IMR-90 (cell line): ENCODE data around the gene PIH1D1. TPM values are rescaled to one million over a fixed set of nuclear protein-coding genes. Genes with fewer than 3 reads are reported as not detected.

Experiments used
- ATAC-seq: fragments of 200-7000 bp; cut with Tn5 transposase; 2 replicates; pipeline ENCODE4 v1.9.1; 2020; ENCODE audit warnings: low read depth, mild to moderate bottlenecking, moderate library complexity
- BruUV-seq: library from RNA; stranded (reverse); fragments of 400-500 nt; replicated peaks from 2 replicates; lab custom pipeline; 2021; lab: Mats Ljungman, UMichigan
- CTCF ChIA-PET: fragments of 300-600 bp; formaldehyde crosslinking; extraction: SDS; loops from one replicate; lab custom pipeline; 2021; ENCODE audit warnings: antibody characterized with exemption; lab: Yijun Ruan, JAX
- POLR2A ChIA-PET: fragments of 300-600 bp; sonication (Branson Sonifier 250); formaldehyde crosslinking; loops from one replicate; lab custom pipeline; 2022; ENCODE audit warnings: antibody characterized with exemption; ENCODE audit not compliant: unreplicated experiment; lab: Charles Lee
- DNase-seq: peaks from one replicate; pipeline ENCODE4 v3.0.0; 2013
- H2AFZ ChIP-seq: replicated peaks from 2 replicates; pipeline ENCODE3; 2013; ENCODE audit warnings: low read length, mild to moderate bottlenecking; ENCODE audit not compliant: poor library complexity
- H2AK5ac ChIP-seq: 2 replicates; pipeline ENCODE4 v1.6.1; 2013; ENCODE audit warnings: low read depth, low read length, inconsistent platforms
- H2AK9ac ChIP-seq: replicated peaks from 2 replicates; pipeline ENCODE3; 2013; ENCODE audit warnings: mild to moderate bottlenecking, low read depth, low read length, moderate library complexity; ENCODE audit not compliant: poor library complexity
- H2BK120ac ChIP-seq: 2 replicates; pipeline ENCODE4 v1.6.1; 2013; ENCODE audit warnings: low read depth, low read length, inconsistent platforms
- H2BK15ac ChIP-seq: 3 replicates; pipeline ENCODE4 v1.6.1; 2013; ENCODE audit warnings: low read depth, low read length, inconsistent platforms
- H2BK20ac ChIP-seq: 2 replicates; pipeline ENCODE4 v1.6.1; 2013; ENCODE audit warnings: low read depth, mild to moderate bottlenecking, inconsistent platforms, low read length, moderate library complexity
- H2BK5ac ChIP-seq: 2 replicates; pipeline ENCODE4 v1.6.1; 2013; ENCODE audit warnings: mild to moderate bottlenecking, low read depth, low read length, inconsistent platforms; ENCODE audit not compliant: poor library complexity, severe bottlenecking
- H3K14ac ChIP-seq: replicated peaks from 2 replicates; pipeline ENCODE4 v1.6.1; 2013; ENCODE audit warnings: low read depth, low read length, inconsistent platforms
- H3K18ac ChIP-seq: 2 replicates; pipeline ENCODE4 v1.6.1; 2013; ENCODE audit warnings: low read depth, low read length, control low read depth
- H3K23ac ChIP-seq: 2 replicates; pipeline ENCODE4 v1.6.1; 2013; ENCODE audit warnings: low read depth, low read length, inconsistent platforms
- H3K27ac ChIP-seq: 2 replicates; pipeline ENCODE4 v1.5.1; 2013; ENCODE audit warnings: mild to moderate bottlenecking, control low read depth, low read length; ENCODE audit not compliant: insufficient read depth
- H3K27me3 ChIP-seq: 2 replicates; pipeline ENCODE4 v1.6.1; 2013; ENCODE audit warnings: low read length; ENCODE audit not compliant: control insufficient read depth, insufficient read depth
- H3K36me3 ChIP-seq: 2 replicates; pipeline ENCODE4 v1.6.1; 2013; ENCODE audit warnings: low read length, mixed read lengths; ENCODE audit not compliant: control insufficient read depth, insufficient read depth
- H3K4ac ChIP-seq: 2 replicates; pipeline ENCODE4 v1.6.1; 2013; ENCODE audit warnings: low read depth, low read length, inconsistent platforms
- H3K4me1 ChIP-seq: 2 replicates; pipeline ENCODE4 v1.6.1; 2013; ENCODE audit warnings: low read length, mixed read lengths; ENCODE audit not compliant: control insufficient read depth, insufficient read depth
- H3K4me2 ChIP-seq: 2 replicates; pipeline ENCODE4 v1.6.1; 2013; ENCODE audit warnings: low read depth, mild to moderate bottlenecking, control low read depth, low read length, moderate library complexity
- H3K4me3 ChIP-seq: 2 replicates; pipeline ENCODE4 v1.5.1; 2013; ENCODE audit warnings: low read depth, mild to moderate bottlenecking, control low read depth, low read length, moderate library complexity; ENCODE audit not compliant: insufficient read depth
- H3K56ac ChIP-seq: 2 replicates; pipeline ENCODE4 v1.6.1; 2013; ENCODE audit warnings: low read length, inconsistent platforms; ENCODE audit not compliant: insufficient read depth; ENCODE audit errors: extremely low read depth
- H3K79me1 ChIP-seq, 2 experiments: 2 replicates each; pipeline ENCODE4 v1.6.1; 2013; ENCODE audit warnings: low read length in 2 of 2, inconsistent platforms in 1 of 2, low read depth in 1 of 2
- H3K9ac ChIP-seq: 2 replicates; pipeline ENCODE4 v1.6.1; 2013; ENCODE audit warnings: low read depth, low read length, control low read depth
- H3K9me1 ChIP-seq: 2 replicates; pipeline ENCODE4 v1.6.1; 2013; ENCODE audit warnings: low read length, inconsistent platforms; ENCODE audit not compliant: insufficient read depth
- H3K9me3 ChIP-seq: 2 replicates; pipeline ENCODE4 v1.6.1; 2013; ENCODE audit warnings: low read length; ENCODE audit not compliant: control insufficient read depth, insufficient read depth
- H4K20me1 ChIP-seq: 2 replicates; pipeline ENCODE4 v1.6.1; 2013; ENCODE audit warnings: low read length, inconsistent platforms; ENCODE audit not compliant: insufficient read depth
- H4K5ac ChIP-seq: 2 replicates; pipeline ENCODE4 v1.6.1; 2013; ENCODE audit warnings: mild to moderate bottlenecking, low read depth, low read length, control low read depth
- H4K8ac ChIP-seq, 2 experiments: 2 replicates each; pipeline ENCODE4 v1.6.1; 2013; ENCODE audit warnings: low read depth in 2 of 2, low read length in 2 of 2, control low read depth in 1 of 2, inconsistent platforms in 1 of 2
- H4K91ac ChIP-seq: 2 replicates; pipeline ENCODE4 v1.6.1; 2013; ENCODE audit warnings: low read depth, low read length, inconsistent platforms; ENCODE audit not compliant: insufficient read depth
- BHLHE40 ChIP-seq: fragments of 150-350 bp; IDR thresholded peaks from 2 replicates; pipeline ENCODE4 v1.6.1; 2016; ENCODE audit warnings: mild to moderate bottlenecking, low read depth, low read length
- CEBPB ChIP-seq: IDR thresholded peaks from 2 replicates; pipeline ENCODE4 v1.6.1; 2012; ENCODE audit warnings: low read depth, low read length, improper control_type of control experiment
- CTCF ChIP-seq: conservative IDR thresholded peaks from 2 replicates; pipeline ENCODE4 v1.5.1; 2012; ENCODE audit warnings: mild to moderate bottlenecking, low read depth, low read length, improper control_type of control experiment
- ELK1 ChIP-seq: fragments of 150-350 bp; IDR thresholded peaks from 2 replicates; pipeline ENCODE4 v1.6.1; 2016; ENCODE audit warnings: low read depth, mild to moderate bottlenecking, low read length, moderate library complexity, borderline replicate concordance
- MAZ ChIP-seq: IDR thresholded peaks from 2 replicates; pipeline ENCODE4 v1.6.1; 2012; ENCODE audit warnings: low read depth, mild to moderate bottlenecking, low read length, improper control_type of control experiment, moderate library complexity, borderline replicate concordance
- MXI1 ChIP-seq: IDR thresholded peaks from 2 replicates; pipeline ENCODE4 v1.6.1; 2012; ENCODE audit warnings: low read depth, mild to moderate bottlenecking, low read length, moderate library complexity, borderline replicate concordance
- POLR2A ChIP-seq: IDR thresholded peaks from 2 replicates; pipeline ENCODE4 v1.6.1; 2012; ENCODE audit warnings: mild to moderate bottlenecking, low read depth, low read length
- RAD21 ChIP-seq: IDR thresholded peaks from 2 replicates; pipeline ENCODE4 v1.6.1; 2012; ENCODE audit warnings: low read length, improper control_type of control experiment
- SMC3 ChIP-seq: fragments of 150-350 bp; IDR thresholded peaks from 2 replicates; pipeline ENCODE4 v1.6.1; 2016; ENCODE audit warnings: low read depth, mild to moderate bottlenecking, antibody characterized with exemption, low read length, moderate library complexity
- USF2 ChIP-seq: fragments of 150-350 bp; IDR thresholded peaks from 2 replicates; pipeline ENCODE4 v1.6.1; 2017; ENCODE audit warnings: mild to moderate bottlenecking, antibody characterized with exemption, low read length, low read depth
- WGBS, 2 experiments: methylation state at CpG; one replicate each; pipeline versions ENCODE4 v1.1.5 to v1.1.7; 2013; ENCODE audit warnings: missing lambda C conversion rate in 2 of 2; ENCODE audit not compliant: insufficient read length in 1 of 2; ENCODE audit errors: extremely low coverage in 2 of 2; 5-methylcytosine and 5-hydroxymethylcytosine counted together
- dilution Hi-C: fragments of 300-500 bp; cut with HindIII; formaldehyde crosslinking; loops from one replicate; pipeline ENCODE4 v1.14.3; 2018; ENCODE audit warnings: low sequenced_read_pairs; ENCODE audit not compliant: unreplicated experiment
- in situ Hi-C: fragments of 300-500 bp; cut with MboI; formaldehyde crosslinking; loops from 3 replicates; pipeline ENCODE4 v1.14.3; 2019; ENCODE audit warnings: low sequenced_read_pairs, inconsistent platforms, mixed read lengths
- intact Hi-C: fragments of 100-400 bp; cut with micrococcal nuclease; formaldehyde crosslinking; loops from 2 replicates; pipeline ENCODE4 v1.10.0; 2022
- polyA plus RNA-seq, 3 experiments: library from polyadenylated mRNA; depleted of rRNA; stranded (reverse); fragments of >200 nt; gene quantifications; 2 replicates each; pipeline ENCODE4 v1.2.3, GENCODE V29; 2012; ENCODE audit warnings: low replicate concordance in 1 of 3
- total RNA-seq: library from RNA; depleted of rRNA; stranded (reverse); fragments of >200 nt; gene quantifications from 2 replicates; pipeline ENCODE4 v1.2.3, GENCODE V29; 2012

The PIH1D1 gene
- total and polyA plus RNA-seq, 2 of the 4 experiments (the other 2 are of a cell fraction): 77.9 to 122 TPM

GRCh38 chr19:49435670-49436069 lies 15.9 kb downstream of the PIH1D1 start:
- no peak for ATAC-seq
- Histone ChIP-seq H4K91ac (no peak overlapping the region), H2BK15ac (no peak overlapping the region), H4K8ac (no peak overlapping the region), H2BK5ac (no peak overlapping the region), H3K4me1 (no peaks in the 10 kb centered on the region), H3K4ac (no peak overlapping the region), H3K27ac (no peak overlapping the region), H3K36me3 (no peaks in the 10 kb centered on the region), H3K23ac (no peak overlapping the region), H3K9me3 (peaks cover 18% of the 10 kb centered on the region), H3K56ac (no peak overlapping the region), H3K27me3 (peaks cover 98% of the 10 kb centered on the region), H2AK9ac (no peak overlapping the region), H4K5ac (no peak overlapping the region), H3K4me2 (no peak overlapping the region), H3K9me1 (no peaks in the 10 kb centered on the region), H3K18ac (no peak overlapping the region), H3K4me3 (no peak overlapping the region), H2AFZ (no peak overlapping the region), H3K79me1 (no peaks in the 10 kb centered on the region), H3K14ac (no peak overlapping the region), H2AK5ac (no peak overlapping the region), H2BK120ac (no peak overlapping the region), H4K20me1 (no peaks in the 10 kb centered on the region), H2BK20ac (no peak overlapping the region), H3K9ac (no peak overlapping the region)
- in situ Hi-C loops (loop anchor here (10.0 kb wide), 1 partner anchor 171 kb away; no protein-coding TSS in a partner anchor), dilution Hi-C loops (no loop called here), intact Hi-C loops (no loop called here)
- no TSS peak for BruUV-seq
- POLR2A ChIA-PET: no interaction called here
- no peak for DNase-seq
- WGBS, 2 experiments: 77% methylated on average over 6 of the region's 10 CpGs; no CpG with 5 or more reads in 1 of the 2 experiments
- TF ChIP-seq CEBPB (no peak), CTCF (no peak), USF2 (no peak), SMC3 (no peak), BHLHE40 (no peak), POLR2A (no peak), ELK1 (no peak), MXI1 (no peak), RAD21 (no peak), MAZ (no peak)
- CTCF ChIA-PET: interaction anchor here (0.6 kb wide), 1 partner anchor 30 kb away, joined by 4 read pairs; no protein-coding TSS in a partner anchor
